Smooth muscle cell (in vitro differentiated cells): Measurements from ENCODE around the gene ADAMTSL4. TPM values are rescaled to one million over a fixed set of nuclear protein-coding genes. Genes with fewer than 3 reads are reported as not detected.

Experiments
- DNase-seq: peaks from one replicate; lab custom pipeline; 2025; ENCODE audit not compliant: unreplicated experiment; lab: John Stamatoyannopoulos, UW
- H2AFZ ChIP-seq: fragments of 200-600 bp; sonication (generic); 2 replicates; pipeline ENCODE4 v1.6.0; 2016; ENCODE audit warnings: antibody characterized with exemption, low read depth, mild to moderate bottlenecking
- H3F3A ChIP-seq: fragments of 200-600 bp; sonication (generic); 2 replicates; pipeline ENCODE4 v1.6.0; 2017; ENCODE audit warnings: antibody characterized with exemption, low read depth
- H3K27ac ChIP-seq: fragments of 200-600 bp; sonication (generic); 2 replicates; pipeline ENCODE4 v1.5.1; 2016; ENCODE audit warnings: low read depth, mild to moderate bottlenecking
- H3K27me3 ChIP-seq: fragments of 200-600 bp; sonication (generic); 2 replicates; pipeline ENCODE4 v1.6.1; 2016; ENCODE audit warnings: low read depth, mild to moderate bottlenecking
- H3K36me3 ChIP-seq: fragments of 200-600 bp; sonication (generic); 2 replicates; pipeline ENCODE4 v1.5.1; 2016; ENCODE audit warnings: low read depth
- H3K4me1 ChIP-seq: fragments of 200-600 bp; sonication (generic); 2 replicates; pipeline ENCODE4 v1.5.1; 2016; ENCODE audit warnings: low read depth
- H3K4me2 ChIP-seq: fragments of 200-600 bp; sonication (generic); 2 replicates; pipeline ENCODE4 v1.6.0; 2016; ENCODE audit warnings: mild to moderate bottlenecking
- H3K4me3 ChIP-seq: fragments of 200-600 bp; sonication (generic); 2 replicates; pipeline ENCODE4 v1.5.1; 2016; ENCODE audit warnings: mild to moderate bottlenecking
- H3K79me2 ChIP-seq: fragments of 200-600 bp; sonication (generic); 2 replicates; pipeline ENCODE4 v1.6.0; 2016; ENCODE audit warnings: low read depth, mild to moderate bottlenecking
- H3K9ac ChIP-seq: fragments of 200-600 bp; sonication (generic); 2 replicates; pipeline ENCODE4 v1.6.0; 2016; ENCODE audit warnings: low read depth
- H3K9me3 ChIP-seq: fragments of 200-600 bp; sonication (generic); replicated peaks from 2 replicates; pipeline ENCODE4 v1.5.1; 2016; ENCODE audit warnings: low read depth
- H4K20me1 ChIP-seq: fragments of 200-600 bp; sonication (generic); 2 replicates; pipeline ENCODE4 v1.6.0; 2016; ENCODE audit warnings: low read depth
- CTCF ChIP-seq: fragments of 200-600 bp; sonication (generic); IDR thresholded peaks from 2 replicates; pipeline ENCODE4 v1.5.1; 2017; ENCODE audit warnings: borderline replicate concordance, mild to moderate bottlenecking, antibody characterized with exemption; ENCODE audit not compliant: insufficient read depth, poor library complexity, severe bottlenecking
- WGBS: methylation state at CpG from one replicate; pipeline ENCODE4 v1.1.7; 2016; ENCODE audit warnings: low lambda C conversion rate; 5-methylcytosine and 5-hydroxymethylcytosine counted together
- polyA plus RNA-seq: library from polyadenylated mRNA; unstranded; fragments of >200 nt; fragmentation: Nextera tagmentation; extraction: Ambion mirVana; gene quantifications from 2 replicates; pipeline ENCODE4 v1.2.1, GENCODE V29; 2016
- total RNA-seq: library from RNA; depleted of rRNA; stranded (reverse); fragments of >200 nt; gene quantifications from 2 replicates; pipeline ENCODE4 v1.2.3, GENCODE V29; 2014

Gene ADAMTSL4
- total and polyA plus RNA-seq, 2 experiments from 2014 or later: 6.4 to 8.4 TPM

- DNase-seq: no peak
- H2AFZ ChIP-seq: no peak overlapping the region
- no peaks in the 10 kb centered on the region for H3K36me3 ChIP-seq
- peaks cover 9% of the 10 kb centered on the region for H3K4me1 ChIP-seq
- H3K4me2 ChIP-seq: no peak overlapping the region
- no peaks in the 10 kb centered on the region for H3F3A ChIP-seq
- no peak overlapping the region for H3K4me3 ChIP-seq
- no peaks in the 10 kb centered on the region for H4K20me1 ChIP-seq
- no peaks in the 10 kb centered on the region for H3K27me3 ChIP-seq
- no peak overlapping the region for H3K9ac ChIP-seq
- 72% methylated on average over 5 of the region's 5 CpGs for WGBS
- TF ChIP-seq CTCF: no peak
- H3K79me2 ChIP-seq: no peaks in the 10 kb centered on the region
- no peak overlapping the region for H3K27ac ChIP-seq
- H3K9me3 ChIP-seq: no peaks in the 10 kb centered on the region
Measured at GRCh38 chr1:150532860-150533259, 16.3 kb upstream of the ADAMTSL4 start.

GRCh38 chr1:150534002-150534401 is 15.2 kb upstream of the ADAMTSL4 start:
- Histone ChIP-seq H3K4me3 (no peak overlapping the region), H3K4me1 (peaks cover 3% of the 10 kb centered on the region)
- 99% methylated on average over 6 of the region's 6 CpGs for WGBS

GRCh38 chr1:150535511-150536287 is 13.5 kb upstream of the ADAMTSL4 start:
- no peak overlapping the region for H2AFZ ChIP-seq
- DNase-seq: no peak
- no peak overlapping the region for H3K9ac ChIP-seq
- H3F3A ChIP-seq: no peaks in the 10 kb centered on the region
- no peak for TF ChIP-seq CTCF
- H3K4me1 ChIP-seq: no peaks in the 10 kb centered on the region
- H3K9me3 ChIP-seq: no peaks in the 10 kb centered on the region
- no peaks in the 10 kb centered on the region for H3K27me3 ChIP-seq
- H4K20me1 ChIP-seq: no peaks in the 10 kb centered on the region
- H3K27ac ChIP-seq: peak overlapping the region; percentile 35
- no peaks in the 10 kb centered on the region for H3K79me2 ChIP-seq
- no peak overlapping the region for H3K4me3 ChIP-seq
- WGBS: 63% methylated on average over 14 of the region's 14 CpGs
- no peaks in the 10 kb centered on the region for H3K36me3 ChIP-seq
- H3K4me2 ChIP-seq: peak overlapping the region; percentile 30

More at GRCh38 chr1:150534002-150534401, 15.2 kb upstream of the ADAMTSL4 start:
- Histone ChIP-seq H3K27ac (no peak overlapping the region), H3F3A (no peaks in the 10 kb centered on the region), H3K36me3 (no peaks in the 10 kb centered on the region), H3K4me2 (no peak overlapping the region), H3K79me2 (no peaks in the 10 kb centered on the region), H4K20me1 (no peaks in the 10 kb centered on the region), H2AFZ (no peak overlapping the region), H3K9me3 (no peaks in the 10 kb centered on the region), H3K9ac (no peak overlapping the region), H3K27me3 (no peaks in the 10 kb centered on the region)
- no peak for TF ChIP-seq CTCF
- no peak for DNase-seq
